A549 (cell line): ENCODE measurements around the gene KIAA2012. TPM values are rescaled to one million over a fixed set of nuclear protein-coding genes. Genes with fewer than 3 reads are reported as not detected.

ENCODE experiments used
- ATAC-seq, 2 experiments: fragments of 200-7000 bp in 1 of 2; fragments of >200 bp in 1 of 2; cut with Nextera tagmentation in 1 of 2; cut with Tn5 transposase in 1 of 2; 3 replicates each; pipeline versions ENCODE4 v1.8.0 to v1.9.1; 2018 to 2020; ENCODE audit warnings: mild to moderate bottlenecking in 1 of 2, moderate library complexity in 1 of 2
- CTCF ChIA-PET: fragments of 300-600 bp; sonication (Branson Sonifier 250); formaldehyde crosslinking; extraction: SDS; loops from one replicate; lab custom pipeline; 2021; ENCODE audit warnings: antibody characterized with exemption, inconsistent platforms; lab: Yijun Ruan, JAX
- POLR2A ChIA-PET: fragments of 350-600 bp; formaldehyde crosslinking; extraction: SDS; loops from one replicate; lab custom pipeline; 2021; ENCODE audit warnings: antibody characterized with exemption, inconsistent platforms; lab: Yijun Ruan, JAX
- DNase-seq, 2 experiments: peaks; one replicate each; pipeline versions ENCODE4 v3.0.0 to v3.0.0-alpha.2; 2011 to 2016; ENCODE audit warnings: low read depth in 1 of 2, low spot score in 1 of 2
- FAIRE-seq: peaks from 2 replicates; lab custom pipeline; 2011; peaks lifted over from hg19 to GRCh38; lab: Jason Lieb, UNC
- H3K27ac ChIP-seq, 2 experiments: fragments of >200 bp; sonication (Bioruptor Twin); formaldehyde crosslinking; 3 replicates each; pipeline ENCODE4 v1.5.1; 2016 to 2017
- H3K4me1 ChIP-seq: fragments of >200 bp; sonication (Bioruptor Twin); formaldehyde crosslinking; 3 replicates; pipeline ENCODE4 v1.6.1; 2016
- H3K4me2 ChIP-seq: fragments of >200 bp; sonication (Bioruptor Twin); formaldehyde crosslinking; 3 replicates; pipeline ENCODE4 v1.6.1; 2016
- H3K4me3 ChIP-seq: fragments of >200 bp; sonication (Bioruptor Twin); formaldehyde crosslinking; 3 replicates; pipeline ENCODE4 v1.5.1; 2016
- H3K9me3 ChIP-seq: fragments of >200 bp; sonication (Bioruptor Twin); formaldehyde crosslinking; 3 replicates; pipeline ENCODE4 v1.6.1; 2016
- BCL3 ChIP-seq: fragments of >200 bp; sonication (Bioruptor Twin); formaldehyde crosslinking; IDR thresholded peaks from 3 replicates; pipeline ENCODE4 v1.6.1; 2016
- BHLHE40 ChIP-seq: IDR thresholded peaks from 2 replicates; pipeline ENCODE4 v1.6.1; 2012; ENCODE audit warnings: low read depth, low read length, inconsistent platforms
- CEBPB ChIP-seq, 2 experiments: fragments of >200 bp in 1 of 2; sonication (Bioruptor Twin) in 1 of 2; formaldehyde crosslinking in 1 of 2; IDR thresholded peaks; 2 replicates each; pipeline ENCODE4 v1.6.1; 2012 to 2016
- CHD2 ChIP-seq: fragments of 150-350 bp; IDR thresholded peaks from 2 replicates; pipeline ENCODE4 v1.6.1; 2014; ENCODE audit warnings: low read length; ENCODE audit not compliant: partially characterized antibody
- CTCF ChIP-seq: fragments of >200 bp; sonication (Bioruptor Twin); formaldehyde crosslinking; IDR thresholded peaks from 3 replicates; pipeline ENCODE4 v1.5.1; 2016
- EHF ChIP-seq: fragments of 250-450 bp; sonication (Bioruptor Pico); IDR thresholded peaks from 2 replicates; pipeline ENCODE4 v1.5.0; 2020; ENCODE audit warnings: mild to moderate bottlenecking
- EHMT2 ChIP-seq: fragments of 200-600 bp; sonication (generic); IDR thresholded peaks from 2 replicates; pipeline ENCODE4 v1.6.1; 2016; ENCODE audit warnings: antibody characterized with exemption, low read depth, mild to moderate bottlenecking, moderate library complexity
- FOSB ChIP-seq: fragments of 250-450 bp; sonication (Bioruptor Pico); IDR thresholded peaks from 2 replicates; pipeline ENCODE4 v1.5.0; 2020; ENCODE audit warnings: mild to moderate bottlenecking, moderate library complexity
- FOXS1 ChIP-seq: fragments of 250-450 bp; sonication (Bioruptor Pico); IDR thresholded peaks from 2 replicates; pipeline ENCODE4 v1.5.0; 2020; ENCODE audit warnings: mild to moderate bottlenecking, moderate library complexity
- MAZ ChIP-seq: fragments of 150-350 bp; IDR thresholded peaks from 2 replicates; pipeline ENCODE4 v1.6.1; 2014; ENCODE audit warnings: antibody characterized with exemption, low read depth, low read length, borderline replicate concordance
- PHF8 ChIP-seq: fragments of 200-600 bp; sonication (generic); IDR thresholded peaks from 2 replicates; pipeline ENCODE4 v1.6.1; 2016; ENCODE audit warnings: low read depth, mild to moderate bottlenecking, antibody characterized with exemption, moderate library complexity, borderline replicate concordance
- RAD21 ChIP-seq, 2 experiments: fragments of >200 bp in 1 of 2; sonication (Bioruptor Twin) in 1 of 2; formaldehyde crosslinking in 1 of 2; IDR thresholded peaks in 1 of 2; conservative IDR thresholded peaks in 1 of 2; 2 replicates in 1 of 2; 3 replicates in 1 of 2; pipeline ENCODE4 v1.6.1; 2012 to 2018; ENCODE audit warnings: inconsistent platforms in 1 of 2
- RARB ChIP-seq: fragments of 250-450 bp; sonication (Bioruptor Pico); IDR thresholded peaks from 2 replicates; pipeline ENCODE4 v1.8.0; 2021; ENCODE audit warnings: mild to moderate bottlenecking, moderate library complexity
- RCOR1 ChIP-seq: fragments of 150-350 bp; IDR thresholded peaks from 2 replicates; pipeline ENCODE4 v1.6.1; 2014; ENCODE audit warnings: antibody characterized with exemption, low read length, low read depth
- SMC3 ChIP-seq: fragments of >200 bp; sonication (Bioruptor Twin); formaldehyde crosslinking; IDR thresholded peaks from 3 replicates; pipeline ENCODE4 v1.6.1; 2018; ENCODE audit warnings: inconsistent platforms
- SREBF2 ChIP-seq: fragments of 450-650 bp; IDR thresholded peaks from 2 replicates; pipeline ENCODE4 v1.6.1; 2014; ENCODE audit warnings: mild to moderate bottlenecking, moderate library complexity
- ZC3H11A ChIP-seq: fragments of 450-650 bp; IDR thresholded peaks from 2 replicates; pipeline ENCODE4 v1.6.1; 2014; ENCODE audit warnings: antibody characterized with exemption, mild to moderate bottlenecking
- whole genome bisulfite sequencing: methylation state at CpG from one replicate; pipeline ENCODE4 v1.1.6; 2017; ENCODE audit errors: missing lambda C conversion rate; 5-methylcytosine and 5-hydroxymethylcytosine counted together
- polyA plus RNA-seq, 4 experiments: library from polyadenylated mRNA; depleted of rRNA in 3 of 4; stranded (reverse); fragments of >200 nt; fragmentation: RNase III in 1 of 4; extraction: RNeasy Plus Mini Kit Qiagen cat#74134 plus additional on column Dnase treatment in 1 of 4; gene quantifications; 2 replicates in 3 of 4; 3 replicates in 1 of 4; pipeline ENCODE4 v1.2.3, GENCODE V29; 2011 to 2017

KIAA2012 gene
- polyA plus RNA-seq, 2 of the 4 experiments (the other 2 are of a cell fraction): 0.01 to 0.04 TPM

GRCh38 chr2:202056611-202057010 is 16.4 kb upstream of the KIAA2012 start:
- CTCF ChIA-PET: interaction anchor here (0.7 to 3.8 kb wide), 6 partner anchors 10 to 197 kb away, joined by 3 to 20 read pairs (median 5); no protein-coding TSS in a partner anchor
- Histone ChIP-seq H3K4me1 (no peaks in the 10 kb centered on the region), H3K4me2 (peak overlapping the region; percentile 38), H3K4me3 (no peak overlapping the region)
- POLR2A ChIA-PET: no interaction called here
- peak in 1 of 2 experiments; percentile 33 for DNase-seq
- no peak for FAIRE-seq
- ATAC-seq: peak; percentile 70 to 79; a peak in 5 of 6 replicates
- TF ChIP-seq RAD21 (conservative IDR thresholded peaks at IDR 0.05 in 1 of 2, IDR thresholded peaks at IDR 0.05 in 1 of 2): peak; percentile 33 to 36; a peak in 4 of 5 replicates
- no peak for TF ChIP-seq BHLHE40
- TF ChIP-seq RCOR1: no peak
- TF ChIP-seq SMC3: peak; percentile 60
- no peak for TF ChIP-seq SREBF2
- peak; percentile 40 for TF ChIP-seq CTCF
- TF ChIP-seq, all 56 proteins: peak for 3
- 0% methylated on average over 2 of the region's 2 CpGs for WGBS
- Histone ChIP-seq H3K27ac (no peak overlapping the region), H3K9me3 (no peaks in the 10 kb centered on the region)

- TF ChIP-seq CHD2: no peak
- no peak for TF ChIP-seq PHF8
- TF ChIP-seq CTCF: peak; percentile 16; the same call in 1 of the 3 replicates
- TF ChIP-seq, all 56 proteins: peak for 1
- H3K4me2 ChIP-seq: no peak overlapping the region
- no peaks in the 10 kb centered on the region for H3K4me1 ChIP-seq
- CTCF ChIA-PET: interaction anchor here (1.0 kb wide), 1 partner anchor 34 kb away, joined by 3 read pairs; no protein-coding TSS in a partner anchor
- no peaks in the 10 kb centered on the region for H3K9me3 ChIP-seq
- no peak for FAIRE-seq
- ATAC-seq: peak in 1 of 2 experiments; percentile 73; a peak in 3 of 6 replicates
- DNase-seq: no peak
- POLR2A ChIA-PET: no interaction called here
- H3K27ac ChIP-seq: no peak overlapping the region
- 23% methylated on average over 3 of the region's 3 CpGs for WGBS
- no peak overlapping the region for H3K4me3 ChIP-seq
Measured at GRCh38 chr2:202060218-202060617, 12.8 kb upstream of the KIAA2012 start.

- no peak for ATAC-seq
- POLR2A ChIA-PET: no interaction called here
- 93% methylated on average over 2 of the region's 2 CpGs for WGBS
Measured at GRCh38 chr2:202061695-202062094, 11.4 kb upstream of the KIAA2012 start.

More at GRCh38 chr2:202061695-202062094, 11.4 kb upstream of the KIAA2012 start:
- Histone ChIP-seq H3K9me3 (no peaks in the 10 kb centered on the region), H3K4me2 (no peak overlapping the region), H3K4me3 (no peak overlapping the region), H3K4me1 (no peaks in the 10 kb centered on the region), H3K27ac (no peak overlapping the region)
- CTCF ChIA-PET: interaction anchor here (0.7 kb wide), 1 partner anchor 201 kb away, joined by 3 read pairs; no protein-coding TSS in a partner anchor
- peak in 1 of 2 experiments; percentile 7 for DNase-seq
- FAIRE-seq: no peak
- TF ChIP-seq CEBPB (IDR thresholded peaks at IDR 0.05) (no peak), SMC3 (no peak), ZC3H11A (no peak), RCOR1 (no peak), BCL3 (no peak), EHF (CRISPR knock-in tag) (no peak), MAZ (no peak), EHMT2 (no peak), RARB (CRISPR knock-in tag) (no peak), FOXS1 (CRISPR knock-in tag) (no peak), FOSB (CRISPR knock-in tag) (no peak)
